ENCODE measurements around the gene TBX4. TPM values are rescaled to one million over a fixed set of nuclear protein-coding genes. Genes with fewer than 3 reads are reported as not detected.

Gene TBX4
- total RNA-seq, 4 donors from 2014 or later: 1.1 to 4.7 TPM; not detected in 2

DNA sequence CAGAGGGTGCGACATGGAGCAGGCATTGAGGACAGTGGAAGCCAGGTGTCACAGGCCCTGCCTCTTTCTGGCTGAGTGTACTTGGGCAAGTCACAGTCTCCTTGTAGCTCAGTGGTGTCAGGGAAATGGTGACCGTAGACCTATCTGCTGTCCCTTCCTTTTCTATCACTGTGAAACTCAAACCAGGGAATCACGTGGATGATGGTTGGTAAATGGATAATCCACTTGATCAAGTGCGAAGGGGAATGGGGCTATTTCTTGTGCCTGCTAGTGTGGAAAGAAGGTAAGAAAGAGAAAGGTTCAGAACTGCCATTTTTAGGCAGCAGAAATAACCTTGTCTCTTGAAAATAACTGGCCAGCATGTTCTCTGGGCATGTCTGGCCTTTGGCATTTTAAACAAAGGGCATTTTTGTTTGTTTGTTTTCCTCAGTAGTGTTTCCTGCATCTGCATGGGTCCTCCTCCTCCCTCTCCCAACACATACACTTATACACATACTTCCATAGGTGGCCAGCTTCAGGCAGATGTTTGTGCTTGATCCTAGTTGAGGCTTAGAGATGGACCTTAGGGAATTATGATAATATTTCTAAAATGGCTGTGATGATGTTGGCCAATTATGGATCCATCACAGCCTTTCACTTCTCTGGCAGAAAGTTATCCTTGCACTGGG, 7.1 kb downstream of the TBX4 start:
- TF ChIP-seq, protein P1, sequence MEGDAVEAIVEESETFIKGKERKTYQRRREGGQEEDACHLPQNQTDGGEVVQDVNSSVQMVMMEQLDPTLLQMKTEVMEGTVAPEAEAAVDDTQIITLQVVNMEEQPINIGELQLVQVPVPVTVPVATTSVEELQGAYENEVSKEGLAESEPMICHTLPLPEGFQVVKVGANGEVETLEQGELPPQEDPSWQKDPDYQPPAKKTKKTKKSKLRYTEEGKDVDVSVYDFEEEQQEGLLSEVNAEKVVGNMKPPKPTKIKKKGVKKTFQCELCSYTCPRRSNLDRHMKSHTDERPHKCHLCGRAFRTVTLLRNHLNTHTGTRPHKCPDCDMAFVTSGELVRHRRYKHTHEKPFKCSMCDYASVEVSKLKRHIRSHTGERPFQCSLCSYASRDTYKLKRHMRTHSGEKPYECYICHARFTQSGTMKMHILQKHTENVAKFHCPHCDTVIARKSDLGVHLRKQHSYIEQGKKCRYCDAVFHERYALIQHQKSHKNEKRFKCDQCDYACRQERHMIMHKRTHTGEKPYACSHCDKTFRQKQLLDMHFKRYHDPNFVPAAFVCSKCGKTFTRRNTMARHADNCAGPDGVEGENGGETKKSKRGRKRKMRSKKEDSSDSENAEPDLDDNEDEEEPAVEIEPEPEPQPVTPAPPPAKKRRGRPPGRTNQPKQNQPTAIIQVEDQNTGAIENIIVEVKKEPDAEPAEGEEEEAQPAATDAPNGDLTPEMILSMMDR (IDR thresholded peaks at IDR 0.05; ENCODE audit: low read depth): peak; percentile 90

DNA sequence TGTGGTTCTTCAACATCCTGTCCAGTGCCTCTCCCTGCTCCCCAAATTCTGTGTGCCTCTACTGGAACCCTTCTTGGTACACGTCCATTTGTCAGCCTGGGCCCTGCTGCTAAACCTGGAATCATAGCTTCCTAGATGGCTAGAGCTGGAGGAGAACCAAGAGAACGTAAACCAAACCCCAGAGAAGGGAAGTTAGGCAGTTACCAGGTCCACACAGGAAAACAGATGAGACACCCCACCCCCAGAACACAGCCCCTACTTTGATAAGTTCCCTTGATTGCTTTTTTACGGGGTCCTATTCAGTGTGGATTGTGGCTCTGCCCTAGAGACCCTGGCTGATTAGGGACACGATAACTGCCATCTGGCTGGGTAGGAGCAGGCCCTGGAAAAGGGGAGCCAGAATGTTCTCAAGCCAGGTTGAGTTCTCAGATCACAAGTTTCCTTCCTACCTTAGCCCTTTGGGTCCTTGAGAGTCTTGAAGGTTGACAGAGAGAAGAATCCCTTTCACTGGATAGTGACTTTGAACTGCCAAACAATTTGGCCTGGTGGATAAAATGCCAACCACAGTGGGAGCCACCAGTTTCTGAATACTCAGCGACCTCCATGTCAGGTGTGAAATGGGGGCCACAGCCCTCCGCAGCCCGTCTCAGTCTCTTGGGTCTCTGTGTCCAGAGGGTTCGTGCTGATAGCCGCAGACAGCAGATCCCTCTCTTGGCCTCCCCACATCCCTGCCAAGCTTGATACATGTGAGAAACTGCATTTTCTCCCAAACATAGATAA, 7.9 kb downstream of the TBX4 start:
- TF ChIP-seq, protein P1 (IDR thresholded peaks at IDR 0.05; ENCODE audit: low read depth): no peak

DNA sequence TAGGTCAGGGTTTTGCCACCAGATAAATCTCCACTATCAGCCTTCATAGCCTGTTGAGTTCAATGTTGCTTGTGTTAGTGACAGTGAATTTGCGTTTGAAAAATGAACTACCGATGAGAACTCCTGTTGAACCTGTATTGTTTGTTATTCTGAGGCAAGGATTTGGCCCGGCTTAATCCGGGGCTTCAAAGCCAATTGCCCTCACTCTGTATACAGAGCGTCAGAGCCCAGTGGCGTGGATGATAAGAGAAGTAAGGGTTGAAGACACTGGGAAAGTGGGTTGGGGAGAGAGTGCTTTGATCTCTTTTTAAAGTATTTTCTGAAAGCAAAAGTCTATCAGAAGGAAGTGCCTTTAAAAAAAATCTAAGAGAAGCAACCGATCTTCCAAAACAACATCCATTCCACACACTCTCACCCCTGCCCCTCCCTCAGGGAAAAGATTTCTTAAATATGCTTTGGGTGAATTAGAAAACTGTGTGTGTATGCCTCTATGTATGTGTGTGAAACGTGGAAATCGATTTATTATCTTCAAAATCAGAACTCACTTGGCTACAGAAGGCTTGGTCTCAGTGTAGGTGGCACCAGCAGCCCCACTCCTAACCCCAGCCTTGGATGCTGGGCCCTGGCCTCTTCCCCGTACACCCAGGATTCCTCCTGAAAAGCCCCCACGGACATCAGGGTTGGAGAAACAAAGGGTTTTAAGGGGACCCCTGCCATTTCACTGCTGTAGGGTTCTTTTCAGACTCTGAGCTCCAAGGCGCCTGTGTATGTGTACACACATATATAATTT, 8.8 kb downstream of the TBX4 start:
- TF ChIP-seq, protein P1 (IDR thresholded peaks at IDR 0.05; ENCODE audit: low read depth): no peak

DNA sequence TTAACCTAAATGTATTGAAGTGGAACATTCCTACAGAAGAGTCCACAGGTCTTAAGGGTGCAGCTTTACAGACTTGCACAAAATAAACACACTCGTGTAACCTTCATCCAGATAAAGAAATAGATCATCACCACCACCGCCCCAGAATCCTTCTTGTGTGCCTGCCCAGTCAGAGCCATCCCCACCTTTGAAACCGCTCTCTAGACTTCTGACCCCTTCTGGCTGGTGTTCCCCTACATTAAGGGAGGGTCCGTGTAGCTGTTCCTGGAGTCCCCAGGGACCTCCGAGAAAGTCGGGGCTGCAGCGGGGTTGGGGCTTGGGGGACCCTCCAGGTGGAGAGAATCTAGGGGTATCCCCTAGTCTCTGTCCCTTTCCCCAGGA, 9.4 kb downstream of the TBX4 start:
- TF ChIP-seq, protein P1 (IDR thresholded peaks at IDR 0.05; ENCODE audit: low read depth): peak; percentile 50

DNA sequence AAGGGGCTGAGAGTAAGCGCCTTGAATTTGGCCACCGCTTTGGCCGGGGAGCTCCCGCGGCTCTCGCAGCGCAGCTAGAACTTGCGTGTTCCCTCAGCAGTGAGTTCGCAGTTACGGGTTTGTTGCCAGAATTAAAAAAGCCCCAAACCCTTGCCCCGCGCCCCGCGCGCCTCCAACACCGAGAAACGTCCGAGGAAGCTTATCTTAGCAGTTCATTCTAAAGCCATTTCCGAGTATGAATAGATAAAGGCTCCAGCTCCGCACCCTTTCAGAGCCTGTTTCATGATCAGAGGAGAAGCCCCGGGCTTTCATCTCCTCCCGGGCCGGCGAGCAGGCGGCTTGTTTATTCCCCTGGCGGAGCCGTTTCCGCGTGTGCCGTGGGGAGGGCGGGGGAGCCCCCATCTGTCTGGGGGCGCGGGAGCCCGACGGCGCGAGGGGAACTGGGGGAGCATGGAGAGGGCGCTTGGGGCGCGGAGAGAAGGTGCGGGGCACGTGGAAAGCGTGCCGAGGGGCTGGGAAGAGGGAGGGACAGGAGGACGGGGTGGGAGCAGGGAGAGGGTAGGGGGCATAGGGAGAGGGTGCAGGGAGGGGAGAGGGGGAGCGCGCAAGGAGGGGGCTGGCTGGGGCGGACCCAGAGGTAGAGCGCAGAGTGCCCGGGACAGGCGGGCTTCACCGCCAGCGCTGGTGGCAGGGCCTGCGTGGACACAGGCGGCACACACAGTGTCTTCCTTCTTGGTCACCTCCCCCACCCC, 9.9 kb downstream of the TBX4 start:
- TF ChIP-seq, protein P1 (IDR thresholded peaks at IDR 0.05; ENCODE audit: low read depth): no peak

DNA sequence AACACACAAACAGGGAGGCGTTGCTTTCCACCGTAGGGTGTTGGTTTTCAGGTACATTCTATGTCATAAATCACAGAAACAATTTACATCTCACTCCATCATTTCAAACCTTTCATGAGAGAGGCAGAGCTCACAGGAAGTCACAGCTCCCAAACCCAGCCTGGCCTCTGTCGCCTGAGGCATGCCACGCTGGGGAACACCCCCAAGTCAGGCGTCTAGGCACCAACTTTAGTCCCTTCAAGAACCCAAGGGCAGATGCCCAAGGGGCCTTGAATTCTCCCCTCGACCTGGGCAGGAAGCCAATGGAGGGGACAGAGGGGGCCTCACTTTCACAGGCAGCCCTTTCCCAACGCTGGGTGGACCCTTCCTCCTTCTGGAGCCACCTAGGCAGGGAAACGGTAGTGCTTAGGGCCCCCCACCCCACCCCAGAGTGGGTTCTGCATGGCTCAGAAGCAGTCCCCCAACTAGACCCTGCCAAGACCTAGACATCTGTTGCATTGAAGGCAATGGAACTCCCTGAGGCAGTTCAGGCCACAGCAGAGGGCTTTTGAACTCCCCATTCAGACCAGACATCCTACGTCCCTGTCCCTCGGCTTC, 10.6 kb downstream of the TBX4 start:
- TF ChIP-seq, protein P1 (IDR thresholded peaks at IDR 0.05; ENCODE audit: low read depth): no peak
